ENCODE measurements around the gene PDGFRB. TPM values are rescaled to one million over a fixed set of nuclear protein-coding genes. Genes with fewer than 3 reads are reported as not detected.

The PDGFRB gene
- total RNA-seq, 1 experiment from 2014 or later, result 0.63 TPM

DNA sequence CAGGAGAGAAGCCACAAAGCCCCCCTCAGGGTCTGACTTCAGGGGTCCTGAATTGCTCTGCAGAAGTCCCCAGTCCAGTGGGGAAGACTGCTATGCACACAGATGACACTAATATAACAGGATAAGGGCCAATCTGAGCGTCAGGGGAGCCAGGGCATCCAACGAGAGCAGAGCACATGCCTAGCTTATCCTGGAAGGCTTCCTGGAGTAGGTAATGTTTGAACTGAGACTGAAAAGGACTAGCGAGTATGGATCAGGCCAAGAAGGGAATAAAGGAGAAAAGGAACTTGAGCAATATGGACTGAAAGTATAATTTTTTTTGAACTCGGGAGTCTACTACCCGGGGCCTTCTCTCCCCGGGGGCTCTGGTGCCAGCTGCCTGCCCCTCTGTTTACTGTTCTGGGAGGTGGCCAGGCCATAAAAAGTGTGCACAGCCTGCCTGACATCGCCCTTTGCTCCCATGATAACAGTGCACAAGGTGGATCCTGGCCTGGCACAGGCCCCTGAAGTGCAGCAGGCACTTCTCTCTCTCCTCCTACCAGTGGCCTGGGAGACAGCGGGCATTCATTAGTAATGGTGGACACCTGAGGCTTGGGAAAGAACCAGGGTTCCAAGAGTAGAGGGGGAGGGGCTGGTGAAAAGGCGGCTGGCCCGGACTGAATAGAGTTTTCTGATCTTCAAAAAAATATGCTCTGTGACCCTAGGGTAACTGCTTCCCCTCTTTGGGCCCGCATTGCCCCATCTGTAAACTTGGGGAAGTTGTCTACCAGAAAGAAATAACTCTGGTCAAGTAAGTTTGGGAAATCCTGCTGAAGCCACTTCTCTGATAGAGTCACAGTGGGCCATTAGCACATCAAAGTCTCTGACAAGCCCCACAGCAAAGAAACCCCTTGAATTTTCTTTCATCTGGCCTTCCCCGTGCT, 29.6 kb upstream of the PDGFRB start:
- peaks cover 20% of the 10 kb centered on the region for H3K27me3 Mint-ChIP-seq (ENCODE audit: insufficient read depth, unreplicated experiment)
- H3K4me3 Mint-ChIP-seq (ENCODE audit: unreplicated experiment), result no peak overlapping the region
- intact Hi-C loops (cut with micrococcal nuclease), result no loop called here
- POLR2A ChIA-PET, result no interaction called here
- DNase-seq (ENCODE audit: unreplicated experiment), result no peak
- H3K9me3 Mint-ChIP-seq (ENCODE audit: unreplicated experiment), result no peaks in the 10 kb centered on the region
- peaks cover 12% of the 10 kb centered on the region for H3K4me1 Mint-ChIP-seq (ENCODE audit: insufficient read depth, unreplicated experiment)
- TF ChIP-seq, protein P1, sequence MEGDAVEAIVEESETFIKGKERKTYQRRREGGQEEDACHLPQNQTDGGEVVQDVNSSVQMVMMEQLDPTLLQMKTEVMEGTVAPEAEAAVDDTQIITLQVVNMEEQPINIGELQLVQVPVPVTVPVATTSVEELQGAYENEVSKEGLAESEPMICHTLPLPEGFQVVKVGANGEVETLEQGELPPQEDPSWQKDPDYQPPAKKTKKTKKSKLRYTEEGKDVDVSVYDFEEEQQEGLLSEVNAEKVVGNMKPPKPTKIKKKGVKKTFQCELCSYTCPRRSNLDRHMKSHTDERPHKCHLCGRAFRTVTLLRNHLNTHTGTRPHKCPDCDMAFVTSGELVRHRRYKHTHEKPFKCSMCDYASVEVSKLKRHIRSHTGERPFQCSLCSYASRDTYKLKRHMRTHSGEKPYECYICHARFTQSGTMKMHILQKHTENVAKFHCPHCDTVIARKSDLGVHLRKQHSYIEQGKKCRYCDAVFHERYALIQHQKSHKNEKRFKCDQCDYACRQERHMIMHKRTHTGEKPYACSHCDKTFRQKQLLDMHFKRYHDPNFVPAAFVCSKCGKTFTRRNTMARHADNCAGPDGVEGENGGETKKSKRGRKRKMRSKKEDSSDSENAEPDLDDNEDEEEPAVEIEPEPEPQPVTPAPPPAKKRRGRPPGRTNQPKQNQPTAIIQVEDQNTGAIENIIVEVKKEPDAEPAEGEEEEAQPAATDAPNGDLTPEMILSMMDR (IDR thresholded peaks at IDR 0.05; ENCODE audit: unreplicated experiment), result no peak
- H3K36me3 Mint-ChIP-seq (ENCODE audit: insufficient read depth, unreplicated experiment), result no peaks in the 10 kb centered on the region
- no peak overlapping the region for H3K27ac Mint-ChIP-seq (ENCODE audit: low read depth, unreplicated experiment)
- BruUV-seq (replicated peaks), result no TSS peak
- CTCF ChIA-PET, result interaction anchor here (0.7 kb wide), 1 partner anchor 22 kb away, joined by 3 read pairs; no protein-coding TSS in a partner anchor

DNA sequence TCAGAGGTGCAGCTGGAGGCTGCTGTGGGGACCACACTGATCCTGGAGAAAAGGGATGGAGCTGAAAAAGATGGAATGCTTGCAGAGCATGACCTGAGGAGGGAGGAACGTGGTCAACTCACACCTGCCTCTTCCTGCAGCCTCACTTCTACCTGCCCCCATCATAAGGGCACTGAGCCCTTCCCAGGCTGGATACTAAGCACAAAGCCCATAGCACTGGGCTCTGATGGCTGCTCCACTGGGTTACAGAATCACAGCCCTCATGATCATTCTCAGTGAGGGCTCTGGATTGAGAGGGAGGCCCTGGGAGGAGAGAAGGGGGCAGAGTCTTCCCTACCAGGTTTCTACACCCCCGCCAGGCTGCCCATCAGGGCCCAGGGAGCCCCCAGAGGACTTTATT, 28.4 kb upstream of the PDGFRB start:
- no TSS peak for BruUV-seq (replicated peaks)
- ChIA-PET CTCF (interaction anchor here (1.0 kb wide), 1 partner anchor 22 kb away, joined by 3 read pairs; no protein-coding TSS in a partner anchor), POLR2A (interaction anchor here (0.6 kb wide), 1 partner anchor 10 kb away, joined by 3 read pairs; no protein-coding TSS in a partner anchor)
- Mint-ChIP-seq H3K4me1 (ENCODE audit: insufficient read depth, unreplicated experiment) (peaks cover 13% of the 10 kb centered on the region), H3K36me3 (ENCODE audit: insufficient read depth, unreplicated experiment) (no peaks in the 10 kb centered on the region), H3K9me3 (ENCODE audit: unreplicated experiment) (no peaks in the 10 kb centered on the region), H3K4me3 (ENCODE audit: unreplicated experiment) (no peak overlapping the region), H3K27me3 (ENCODE audit: insufficient read depth, unreplicated experiment) (peaks cover 20% of the 10 kb centered on the region), H3K27ac (ENCODE audit: low read depth, unreplicated experiment) (no peak overlapping the region)
- DNase-seq (ENCODE audit: unreplicated experiment), result no peak
- TF ChIP-seq, protein P1 (IDR thresholded peaks at IDR 0.05; ENCODE audit: unreplicated experiment), result no peak
- intact Hi-C loops (cut with micrococcal nuclease), result no loop called here

DNA sequence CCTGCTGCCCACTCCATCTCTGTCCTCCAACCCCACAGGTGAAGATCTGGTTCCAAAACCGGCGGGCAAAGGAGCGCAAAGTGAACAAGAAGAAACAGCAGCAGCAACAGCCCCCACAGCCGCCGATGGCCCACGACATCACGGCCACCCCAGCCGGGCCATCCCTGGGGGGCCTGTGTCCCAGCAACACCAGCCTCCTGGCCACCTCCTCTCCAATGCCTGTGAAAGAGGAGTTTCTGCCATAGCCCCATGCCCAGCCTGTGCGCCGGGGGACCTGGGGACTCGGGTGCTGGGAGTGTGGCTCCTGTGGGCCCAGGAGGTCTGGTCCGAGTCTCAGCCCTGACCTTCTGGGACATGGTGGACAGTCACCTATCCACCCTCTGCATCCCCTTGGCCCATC, 27.8 kb upstream of the PDGFRB start:
- no peak for DNase-seq (ENCODE audit: unreplicated experiment)
- Mint-ChIP-seq H3K27me3 (ENCODE audit: insufficient read depth, unreplicated experiment) (peaks cover 20% of the 10 kb centered on the region), H3K36me3 (ENCODE audit: insufficient read depth, unreplicated experiment) (no peaks in the 10 kb centered on the region), H3K27ac (ENCODE audit: low read depth, unreplicated experiment) (no peak overlapping the region), H3K4me1 (ENCODE audit: insufficient read depth, unreplicated experiment) (peaks cover 13% of the 10 kb centered on the region), H3K9me3 (ENCODE audit: unreplicated experiment) (no peaks in the 10 kb centered on the region), H3K4me3 (ENCODE audit: unreplicated experiment) (no peak overlapping the region)
- POLR2A ChIA-PET, result interaction anchor here (0.6 kb wide), 2 partner anchors 9 to 1554 kb away, joined by 3 read pairs; no protein-coding TSS in a partner anchor
- intact Hi-C loops (cut with micrococcal nuclease), result no loop called here
- TF ChIP-seq, protein P1 (IDR thresholded peaks at IDR 0.05; ENCODE audit: unreplicated experiment), result no peak
- CTCF ChIA-PET, result interaction anchor here (1.0 kb wide), 1 partner anchor 21 kb away, joined by 3 read pairs; no protein-coding TSS in a partner anchor
- no TSS peak for BruUV-seq (replicated peaks)

DNA sequence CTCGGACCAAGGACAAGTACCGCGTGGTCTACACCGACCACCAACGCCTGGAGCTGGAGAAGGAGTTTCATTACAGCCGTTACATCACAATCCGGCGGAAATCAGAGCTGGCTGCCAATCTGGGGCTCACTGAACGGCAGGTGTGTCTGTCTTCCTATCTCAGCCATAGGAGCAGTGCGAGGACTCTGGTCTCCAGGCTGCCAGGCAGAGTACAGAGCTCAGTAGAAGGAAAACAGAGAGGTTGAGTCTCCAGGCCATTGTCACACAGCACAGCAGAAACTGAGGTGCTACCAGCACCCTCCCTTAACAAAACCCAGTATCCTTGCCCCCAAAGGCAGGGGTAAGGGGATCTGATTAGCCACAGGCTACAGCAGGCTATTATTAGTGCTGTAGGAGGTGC, 27.1 kb upstream of the PDGFRB start:
- intact Hi-C loops (cut with micrococcal nuclease), result no loop called here
- no peak for DNase-seq (ENCODE audit: unreplicated experiment)
- Mint-ChIP-seq H3K27me3 (ENCODE audit: insufficient read depth, unreplicated experiment) (peaks cover 15% of the 10 kb centered on the region), H3K4me1 (ENCODE audit: insufficient read depth, unreplicated experiment) (peaks cover 13% of the 10 kb centered on the region), H3K36me3 (ENCODE audit: insufficient read depth, unreplicated experiment) (no peaks in the 10 kb centered on the region), H3K27ac (ENCODE audit: low read depth, unreplicated experiment) (no peak overlapping the region), H3K4me3 (ENCODE audit: unreplicated experiment) (no peak overlapping the region), H3K9me3 (ENCODE audit: unreplicated experiment) (no peaks in the 10 kb centered on the region)
- POLR2A ChIA-PET, result interaction anchor here (0.7 to 0.9 kb wide), 2 partner anchors 17 to 98 kb away, joined by 3 to 4 read pairs; no protein-coding TSS in a partner anchor
- no TSS peak for BruUV-seq (replicated peaks)
- TF ChIP-seq, protein P1 (IDR thresholded peaks at IDR 0.05; ENCODE audit: unreplicated experiment), result no peak
- CTCF ChIA-PET, result no interaction called here

All from MCF 10A (cell line).